Endodermal cell (in vitro differentiated cells): ENCODE data around the gene SYNJ2. TPM values are rescaled to one million over a fixed set of nuclear protein-coding genes. Genes with fewer than 3 reads are reported as not detected.
A peak's percentile ranks its signal among the peaks of the same experiment; 100 is the strongest.

ENCODE experiments used
- DNase-seq: peaks from one replicate; pipeline ENCODE4 v3.0.0-alpha.2; 2017
- H3K27ac ChIP-seq: 2 replicates; pipeline ENCODE4 v1.5.1; 2013; ENCODE audit warnings: mild to moderate bottlenecking, low read depth, low read length, moderate library complexity
- H3K27me3 ChIP-seq: 2 replicates; pipeline ENCODE4 v1.6.1; 2013; ENCODE audit warnings: mild to moderate bottlenecking, low read length, moderate library complexity; ENCODE audit not compliant: insufficient read depth, control insufficient read depth, poor library complexity, severe bottlenecking
- H3K36me3 ChIP-seq: 2 replicates; pipeline ENCODE4 v1.7.0; 2013; ENCODE audit warnings: mild to moderate bottlenecking, low read length, moderate library complexity; ENCODE audit not compliant: control insufficient read depth, insufficient read depth
- H3K4me1 ChIP-seq: one replicate; pipeline ENCODE4 v1.7.0; 2013; ENCODE audit warnings: low read length; ENCODE audit not compliant: control insufficient read depth, insufficient read depth
- H3K4me3 ChIP-seq: 2 replicates; pipeline ENCODE4 v1.5.1; 2013; ENCODE audit warnings: mild to moderate bottlenecking, low read length, moderate library complexity
- H3K9ac ChIP-seq: 2 replicates; pipeline ENCODE4 v1.6.1; 2013; ENCODE audit warnings: mild to moderate bottlenecking, low read length, moderate library complexity; ENCODE audit not compliant: poor library complexity, severe bottlenecking; ENCODE audit errors: extremely low read depth
- H3K9me3 ChIP-seq: 2 replicates; pipeline ENCODE4 v1.6.1; 2013; ENCODE audit warnings: mild to moderate bottlenecking, low read length, moderate library complexity; ENCODE audit not compliant: control insufficient read depth
- H3K27ac Mint-ChIP-seq: 2 replicates; pipeline ENCODE4 v1.8.0; 2020; ENCODE audit warnings: mixed read lengths
- H3K27me3 Mint-ChIP-seq: 2 replicates; pipeline ENCODE4 v1.8.0; 2021; ENCODE audit warnings: mild to moderate bottlenecking, mixed read lengths; ENCODE audit not compliant: insufficient read depth
- H3K36me3 Mint-ChIP-seq: 2 replicates; pipeline ENCODE4 v1.8.0; 2020; ENCODE audit warnings: low read depth, mixed read lengths
- H3K4me1 Mint-ChIP-seq: 2 replicates; pipeline ENCODE4 v1.8.0; 2020; ENCODE audit warnings: mixed read lengths
- H3K4me3 Mint-ChIP-seq: 2 replicates; pipeline ENCODE4 v1.8.0; 2020; ENCODE audit warnings: mild to moderate bottlenecking, moderate library complexity, mixed read lengths
- H3K9me3 Mint-ChIP-seq: 2 replicates; pipeline ENCODE4 v1.8.0; 2020; ENCODE audit warnings: mild to moderate bottlenecking, mixed read lengths
- CTCF ChIP-seq: fragments of 200-600 bp; sonication (generic); conservative IDR thresholded peaks from 2 replicates; pipeline ENCODE4 v1.5.0; 2021; ENCODE audit warnings: antibody characterized with exemption, mild to moderate bottlenecking
- WGBS, 2 experiments: methylation state at CpG; one replicate each; pipeline versions ENCODE4 v1.1.5 to v1.1.7; 2013; ENCODE audit warnings: missing lambda C conversion rate in 2 of 2, mixed read lengths in 1 of 2; ENCODE audit not compliant: insufficient coverage in 1 of 2, insufficient read length in 1 of 2; 5-methylcytosine and 5-hydroxymethylcytosine counted together
- total RNA-seq, 2 donors: library from RNA; stranded (reverse); fragmentation: NEBNext Ultra II Directional in 1 of 2; extraction: Animal tissue kit (Norgen Biotek cat#: 25700) in 1 of 2; gene quantifications; 2 replicates in 1 of 2; 3 replicates in 1 of 2; pipeline ENCODE4 v1.2.1, GENCODE V29; 2021

SYNJ2 gene
- total RNA-seq, 2 donors from 2014 or later, result 21.2 to 32.8 TPM

- H3K9me3 ChIP-seq, result no peaks in the 10 kb centered on the region
- H3K36me3 ChIP-seq, result peaks cover 21% of the 10 kb centered on the region
- no peak overlapping the region for H3K27ac ChIP-seq
- TF ChIP-seq CTCF, result no peak
- no peaks in the 10 kb centered on the region for H3K4me1 Mint-ChIP-seq
- no peak overlapping the region for H3K9ac ChIP-seq
- no peaks in the 10 kb centered on the region for H3K9me3 Mint-ChIP-seq
- H3K4me1 ChIP-seq, result no peaks in the 10 kb centered on the region
- H3K36me3 Mint-ChIP-seq, result peaks cover 22% of the 10 kb centered on the region
- no peak overlapping the region for H3K27ac Mint-ChIP-seq
- no peak for DNase-seq
- no peaks in the 10 kb centered on the region for H3K27me3 ChIP-seq
- no peak overlapping the region for H3K4me3 ChIP-seq
- WGBS, 2 experiments, result 97 to 98% methylated on average over 4 to 10 of the region's 10 CpGs
- no peak overlapping the region for H3K4me3 Mint-ChIP-seq
- peaks cover 2% of the 10 kb centered on the region for H3K27me3 Mint-ChIP-seq
Observed at GRCh38 chr6:158047127-158047518, 65.5 kb downstream of the SYNJ2 start.

GRCh38 chr6:158047563-158048323 lies 66.1 kb downstream of the SYNJ2 start:
- Histone ChIP-seq H3K27ac (no peak overlapping the region), H3K36me3 (peaks cover 22% of the 10 kb centered on the region), H3K9me3 (no peaks in the 10 kb centered on the region), H3K4me1 (no peaks in the 10 kb centered on the region), H3K27me3 (no peaks in the 10 kb centered on the region), H3K4me3 (no peak overlapping the region), H3K9ac (no peak overlapping the region)
- Mint-ChIP-seq H3K27me3 (peaks cover 2% of the 10 kb centered on the region), H3K27ac (no peak overlapping the region), H3K9me3 (no peaks in the 10 kb centered on the region), H3K4me3 (no peak overlapping the region), H3K4me1 (no peaks in the 10 kb centered on the region), H3K36me3 (peaks cover 19% of the 10 kb centered on the region)
- DNase-seq, result no peak
- TF ChIP-seq CTCF, result no peak
- 83 to 91% methylated on average over 4 to 9 of the region's 9 CpGs for WGBS, 2 experiments

- Mint-ChIP-seq H3K27ac (peak overlapping the region; percentile 13), H3K4me1 (no peaks in the 10 kb centered on the region), H3K9me3 (no peaks in the 10 kb centered on the region), H3K27me3 (peaks cover 2% of the 10 kb centered on the region), H3K36me3 (peaks cover 13% of the 10 kb centered on the region), H3K4me3 (no peak overlapping the region)
- Histone ChIP-seq H3K27ac (no peak overlapping the region), H3K9me3 (no peaks in the 10 kb centered on the region), H3K4me3 (no peak overlapping the region), H3K36me3 (peaks cover 15% of the 10 kb centered on the region), H3K4me1 (no peaks in the 10 kb centered on the region), H3K27me3 (no peaks in the 10 kb centered on the region), H3K9ac (no peak overlapping the region)
- no peak for DNase-seq
- 94 to 96% methylated on average over 5 to 7 of the region's 7 CpGs for WGBS, 2 experiments
- no peak for TF ChIP-seq CTCF
Observed at GRCh38 chr6:158048589-158048988, 66.9 kb downstream of the SYNJ2 start.
